GM12872 (cell line): ENCODE data around the gene SLC29A2.

Experiments used
- TF ChIP-seq, protein P1 (sequence below): IDR thresholded peaks from 3 replicates; pipeline ENCODE4 v1.5.1; 2011; ENCODE audit warnings: low read depth, mild to moderate bottlenecking, low read length, moderate library complexity; ENCODE audit not compliant: insufficient read depth

SLC29A2 gene

DNA sequence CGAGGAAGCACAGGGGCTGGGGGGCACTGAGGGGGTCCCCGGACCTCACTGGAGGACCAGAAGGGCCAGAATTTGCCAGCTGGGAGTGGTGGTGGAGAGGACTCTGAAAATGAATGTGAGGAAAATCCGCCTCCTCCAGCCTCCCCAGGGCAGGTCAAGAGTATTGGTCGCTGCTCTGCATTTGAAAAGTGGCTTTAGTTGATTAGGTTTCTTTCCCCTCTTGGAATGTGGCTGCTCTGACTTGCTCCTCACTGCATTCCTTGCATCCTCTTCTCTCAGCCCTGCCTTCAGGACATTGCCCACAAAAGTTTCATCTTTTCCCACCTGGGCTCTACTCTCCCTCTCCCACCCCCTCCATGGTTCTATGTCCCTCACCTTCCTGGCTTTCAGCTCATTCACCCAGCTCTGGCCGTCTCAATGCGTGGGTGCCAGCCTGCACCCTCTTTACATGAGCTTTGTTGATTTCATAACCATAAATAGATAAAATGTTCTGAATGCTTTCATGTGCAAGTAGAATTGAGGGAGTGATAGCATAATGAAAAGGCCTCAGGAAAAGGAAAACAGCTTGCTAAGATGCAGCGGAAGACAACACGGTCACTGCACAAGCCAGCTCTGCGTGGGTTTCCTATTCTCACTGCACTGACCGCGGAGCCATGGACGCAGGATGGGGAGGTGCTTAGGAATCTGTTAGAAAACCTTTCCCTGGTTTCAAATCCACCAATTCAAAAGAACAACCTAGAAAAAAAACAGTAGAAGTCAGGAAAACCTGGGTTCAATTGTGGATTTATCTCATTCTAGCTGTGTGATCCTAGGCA lies 42.8 kb upstream of the SLC29A2 start:
- TF ChIP-seq, protein P1, sequence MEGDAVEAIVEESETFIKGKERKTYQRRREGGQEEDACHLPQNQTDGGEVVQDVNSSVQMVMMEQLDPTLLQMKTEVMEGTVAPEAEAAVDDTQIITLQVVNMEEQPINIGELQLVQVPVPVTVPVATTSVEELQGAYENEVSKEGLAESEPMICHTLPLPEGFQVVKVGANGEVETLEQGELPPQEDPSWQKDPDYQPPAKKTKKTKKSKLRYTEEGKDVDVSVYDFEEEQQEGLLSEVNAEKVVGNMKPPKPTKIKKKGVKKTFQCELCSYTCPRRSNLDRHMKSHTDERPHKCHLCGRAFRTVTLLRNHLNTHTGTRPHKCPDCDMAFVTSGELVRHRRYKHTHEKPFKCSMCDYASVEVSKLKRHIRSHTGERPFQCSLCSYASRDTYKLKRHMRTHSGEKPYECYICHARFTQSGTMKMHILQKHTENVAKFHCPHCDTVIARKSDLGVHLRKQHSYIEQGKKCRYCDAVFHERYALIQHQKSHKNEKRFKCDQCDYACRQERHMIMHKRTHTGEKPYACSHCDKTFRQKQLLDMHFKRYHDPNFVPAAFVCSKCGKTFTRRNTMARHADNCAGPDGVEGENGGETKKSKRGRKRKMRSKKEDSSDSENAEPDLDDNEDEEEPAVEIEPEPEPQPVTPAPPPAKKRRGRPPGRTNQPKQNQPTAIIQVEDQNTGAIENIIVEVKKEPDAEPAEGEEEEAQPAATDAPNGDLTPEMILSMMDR, result no peak

DNA sequence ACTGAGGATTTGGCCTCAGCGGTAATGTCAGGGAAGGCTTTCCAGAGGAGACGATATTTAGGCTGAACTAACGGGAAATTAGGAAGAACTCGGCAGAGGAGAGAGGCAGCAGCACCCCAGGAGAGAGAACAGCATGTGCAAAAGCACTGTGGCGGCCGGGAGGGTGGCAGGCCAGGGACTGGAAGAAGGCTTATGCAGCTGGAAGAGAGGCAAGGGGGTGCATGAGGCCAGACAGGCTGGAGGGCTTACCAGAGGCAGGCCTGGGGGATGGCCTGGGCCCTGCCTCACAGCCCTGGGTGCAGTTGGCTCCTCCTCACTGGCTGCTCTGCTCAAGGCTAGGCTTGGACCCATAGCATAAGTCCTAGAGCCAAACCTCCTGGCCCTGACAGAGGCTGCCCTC lies 41.6 kb upstream of the SLC29A2 start:
- TF ChIP-seq, protein P1, result no peak

DNA sequence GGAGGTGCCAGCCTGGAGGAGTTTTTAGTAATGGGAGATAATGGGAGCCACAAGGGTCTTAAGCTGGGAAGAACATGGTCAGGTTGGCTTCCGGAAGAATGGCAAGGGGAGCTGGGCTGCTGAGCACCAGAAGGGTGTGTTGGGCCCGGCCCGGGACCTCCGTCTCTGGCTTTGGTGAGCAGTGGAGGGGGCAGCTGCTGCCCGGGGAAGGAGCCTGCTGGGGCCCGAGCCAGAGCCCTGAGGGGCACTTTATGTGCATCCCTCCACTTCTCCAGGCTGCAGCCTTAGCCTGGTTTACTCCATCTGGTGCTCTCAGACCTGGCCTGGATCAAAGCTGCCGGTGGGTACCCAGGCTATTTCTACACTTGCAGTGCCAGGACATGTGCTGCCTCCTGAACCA lies 40.5 kb upstream of the SLC29A2 start:
- TF ChIP-seq, protein P1, result no peak

DNA sequence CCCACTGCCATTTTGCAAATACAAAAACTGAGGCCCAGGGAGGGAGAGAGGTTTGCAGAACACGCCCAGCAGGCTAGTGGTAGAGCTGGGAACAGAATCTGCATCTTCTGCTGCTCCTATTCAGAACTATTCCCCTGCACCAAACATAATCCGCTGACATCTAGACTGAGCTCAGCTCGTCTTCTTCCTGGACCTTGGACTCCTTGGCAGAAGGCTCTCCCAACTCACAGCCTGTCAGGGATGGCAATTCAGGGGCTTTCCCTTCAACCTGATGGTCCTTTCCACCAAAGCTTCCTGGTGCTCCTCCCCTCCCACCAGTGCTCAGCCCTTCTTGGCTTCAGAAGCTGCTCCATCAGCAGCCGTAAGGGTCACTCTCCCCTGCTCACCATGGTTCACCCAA lies 39.8 kb upstream of the SLC29A2 start:
- TF ChIP-seq, protein P1, result no peak

DNA sequence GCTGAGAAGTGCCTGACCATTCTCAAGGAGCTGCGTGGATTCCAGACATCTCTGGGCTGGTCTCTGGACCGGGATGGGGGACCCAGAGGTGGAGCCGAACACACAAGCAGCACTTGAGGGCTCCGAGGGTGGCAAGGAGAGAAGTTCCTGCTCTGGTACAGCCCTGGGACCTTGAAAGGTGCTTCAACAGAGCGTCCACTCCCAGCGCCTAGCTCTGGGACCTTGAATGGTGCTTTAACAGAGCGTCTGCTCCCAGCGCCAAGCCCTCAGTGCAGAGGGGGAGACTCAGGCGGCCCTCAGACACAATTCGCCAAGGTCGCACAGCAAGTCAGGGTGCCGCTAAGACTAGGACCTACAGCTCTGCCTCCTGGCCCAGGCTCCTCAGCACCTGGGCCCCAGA lies 38.6 kb upstream of the SLC29A2 start:
- TF ChIP-seq, protein P1, result no peak

DNA sequence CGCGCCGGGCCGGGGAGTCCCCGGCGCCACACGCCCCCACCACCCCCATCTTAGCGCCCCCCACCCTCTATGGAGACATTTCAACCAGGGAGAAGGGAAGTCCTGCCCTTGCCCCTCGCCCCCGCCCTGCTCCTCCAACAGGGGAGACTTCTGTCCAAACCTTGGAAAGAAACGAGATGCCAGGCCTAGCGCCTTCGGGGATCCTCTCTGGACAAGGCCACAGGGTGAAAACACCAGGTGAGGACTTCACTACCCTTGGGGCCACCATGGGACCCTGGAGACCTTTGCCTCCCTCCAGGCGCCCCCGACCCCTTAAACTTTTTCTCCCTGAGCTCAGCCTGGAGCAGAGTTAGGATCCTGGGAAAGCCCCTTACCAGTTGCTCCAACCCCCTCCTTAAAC lies 37.7 kb upstream of the SLC29A2 start:
- TF ChIP-seq, protein P1, result no peak

DNA sequence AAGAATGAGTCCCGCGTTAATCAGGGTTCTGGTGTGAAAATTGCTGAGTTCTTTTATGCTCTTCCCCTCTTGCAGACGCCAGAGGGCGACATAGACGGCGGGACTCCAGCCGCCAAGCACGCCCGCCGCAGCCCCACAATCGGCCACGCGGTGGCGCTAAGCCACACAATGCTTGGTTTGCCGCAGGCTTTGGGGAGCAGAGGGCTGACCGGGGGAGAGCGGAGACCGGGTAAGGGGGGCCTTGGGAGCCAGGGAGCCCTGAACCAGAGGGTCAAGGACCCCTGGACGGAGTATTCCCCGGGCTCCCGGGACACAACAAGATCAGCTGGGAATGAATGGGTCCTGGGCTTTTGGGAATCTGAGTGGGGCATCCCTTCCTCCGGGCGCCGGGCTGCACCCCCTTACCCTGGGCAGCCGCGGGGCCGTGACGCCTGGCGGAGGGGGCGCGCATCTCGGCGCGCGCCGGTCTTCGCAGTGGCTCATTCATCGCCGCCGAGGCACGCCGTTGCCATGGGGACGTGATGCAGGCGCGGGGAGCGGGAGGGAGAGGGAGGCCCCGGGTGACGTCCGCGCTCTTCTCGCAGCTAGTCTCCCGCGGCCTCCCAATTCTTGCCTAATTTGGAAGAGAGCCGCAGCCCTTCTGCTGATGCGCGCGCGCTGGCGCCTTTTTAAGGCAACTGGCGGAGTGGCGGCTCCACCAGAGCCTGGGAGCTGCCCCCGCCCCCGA lies 37.1 kb upstream of the SLC29A2 start:
- TF ChIP-seq, protein P1, result peak; percentile 97
